HG02885 (cell line): Measurements from ENCODE around the gene CCNJL.
"Not testable (repeated sequence)": the region's sequence is repeated elsewhere in the genome, so short reads cannot be mapped to it uniquely, and the experiment has no call there.

ENCODE experiments used
- ATAC-seq: cut with Tn5 transposase; IDR thresholded peaks from one replicate; pipeline ENCODE4 v1.9.1; 2021; ENCODE audit warnings: mild to moderate bottlenecking; ENCODE audit not compliant: unreplicated experiment, poor library complexity

The CCNJL gene

GRCh38 chr5:160312134-160312959 is at the start of gene CCNJL:
Gene CCNJL (minus strand): TSS chr5:160312564. CDS start chr5:160311923, 641 bp downstream.
- ATAC-seq = peak; percentile 57

GRCh38 chr5:160361624-160362228 is 49.4 kb upstream of the CCNJL start:
- ATAC-seq = no peak

GRCh38 chr5:160360310-160360709 is 47.9 kb upstream of the CCNJL start:
- ATAC-seq = no peak

GRCh38 chr5:160359816-160360215 is 47.5 kb upstream of the CCNJL start:
- no peak for ATAC-seq

GRCh38 chr5:160359242-160359641 is 46.9 kb upstream of the CCNJL start:
- no peak for ATAC-seq

- ATAC-seq = no peak
These were observed 45.6 kb upstream of the CCNJL start for GRCh38 chr5:160357861-160358411.

- ATAC-seq = no peak
These were observed 45.0 kb upstream of the CCNJL start for GRCh38 chr5:160357394-160357793.

- ATAC-seq = no peak
These were observed 44.4 kb upstream of the CCNJL start for GRCh38 chr5:160356550-160357347.

- no peak for ATAC-seq
These were observed 42.3 kb upstream of the CCNJL start for GRCh38 chr5:160354666-160355065.

- ATAC-seq = no peak
These were observed 41.0 kb upstream of the CCNJL start for GRCh38 chr5:160353379-160353778.

GRCh38 chr5:160352308-160352707 is 39.9 kb upstream of the CCNJL start:
- no peak for ATAC-seq

GRCh38 chr5:160349935-160350303 is 37.6 kb upstream of the CCNJL start:
- no peak for ATAC-seq

- no peak for ATAC-seq
These were observed 37.0 kb upstream of the CCNJL start for GRCh38 chr5:160349249-160349934.

GRCh38 chr5:160348080-160348479 is 35.7 kb upstream of the CCNJL start:
- ATAC-seq = no peak

- no peak for ATAC-seq
These were observed 35.1 kb upstream of the CCNJL start for GRCh38 chr5:160347448-160347847.

- ATAC-seq = no peak
These were observed 30.1 kb upstream of the CCNJL start for GRCh38 chr5:160342413-160342941.

- ATAC-seq = no peak
These were observed 29.0 kb upstream of the CCNJL start for GRCh38 chr5:160341309-160341870.

GRCh38 chr5:160340513-160340912 is 28.1 kb upstream of the CCNJL start:
- not testable (repeated sequence) for ATAC-seq

GRCh38 chr5:160339406-160340130 is 27.2 kb upstream of the CCNJL start:
- no peak for ATAC-seq
